ENCODE measurements around the gene SNCAIP. TPM values are rescaled to one million over a fixed set of nuclear protein-coding genes. Genes with fewer than 3 reads are reported as not detected.

SNCAIP gene
- total RNA-seq, 1 donor from 2014 or later = 1.4 TPM

- H3K4me3 ChIP-seq = no peak overlapping the region
- no peak for TF ChIP-seq CTCF (IDR thresholded peaks at IDR 0.05; ENCODE audit: borderline replicate concordance)
- H3K27me3 ChIP-seq (ENCODE audit: low read depth) = peaks cover 7% of the 10 kb centered on the region
- H3K27ac ChIP-seq (replicated peaks) = peak overlapping the region; percentile 54
- H3K4me1 ChIP-seq = no peaks in the 10 kb centered on the region
- intact Hi-C loops (cut with micrococcal nuclease) = no loop called here
- no peaks in the 10 kb centered on the region for H3K9me3 ChIP-seq (replicated peaks)
- no peak for DNase-seq
- no peaks in the 10 kb centered on the region for H3K36me3 ChIP-seq
Observed at GRCh38 chr5:122499585-122499984, 187.5 kb downstream of the SNCAIP start.

- no peaks in the 10 kb centered on the region for H3K36me3 ChIP-seq
- H3K9me3 ChIP-seq (replicated peaks) = no peaks in the 10 kb centered on the region
- H3K27me3 ChIP-seq (ENCODE audit: low read depth) = peaks cover 7% of the 10 kb centered on the region
- H3K27ac ChIP-seq (replicated peaks) = peak overlapping the region; percentile 54
- intact Hi-C loops (cut with micrococcal nuclease) = no loop called here
- peak overlapping the region; percentile 4 for H3K4me3 ChIP-seq
- DNase-seq = no peak
- TF ChIP-seq CTCF (IDR thresholded peaks at IDR 0.05; ENCODE audit: borderline replicate concordance) = peak; percentile 62
- H3K4me1 ChIP-seq = no peaks in the 10 kb centered on the region
Observed at GRCh38 chr5:122500245-122501088, 188.4 kb downstream of the SNCAIP start.

GRCh38 chr5:122501089-122501435, 189.0 kb downstream of the SNCAIP start:
- Histone ChIP-seq H3K27me3 (ENCODE audit: low read depth) (peaks cover 7% of the 10 kb centered on the region), H3K27ac (replicated peaks) (peak overlapping the region; percentile 54), H3K9me3 (replicated peaks) (no peaks in the 10 kb centered on the region), H3K4me1 (no peaks in the 10 kb centered on the region), H3K36me3 (no peaks in the 10 kb centered on the region), H3K4me3 (peak overlapping the region; percentile 4)
- intact Hi-C loops (cut with micrococcal nuclease) = no loop called here
- TF ChIP-seq CTCF (IDR thresholded peaks at IDR 0.05; ENCODE audit: borderline replicate concordance) = no peak
- DNase-seq = no peak

- Histone ChIP-seq H3K4me3 (no peak overlapping the region), H3K27ac (replicated peaks) (no peak overlapping the region), H3K4me1 (peaks cover 4% of the 10 kb centered on the region), H3K9me3 (replicated peaks) (no peaks in the 10 kb centered on the region), H3K36me3 (no peaks in the 10 kb centered on the region), H3K27me3 (ENCODE audit: low read depth) (peaks cover under 1% of the 10 kb centered on the region)
- intact Hi-C loops (cut with micrococcal nuclease) = no loop called here
- no peak for TF ChIP-seq CTCF (IDR thresholded peaks at IDR 0.05; ENCODE audit: borderline replicate concordance)
- no peak for DNase-seq
Observed at GRCh38 chr5:122507045-122507444, 195.0 kb downstream of the SNCAIP start.

- H3K4me1 ChIP-seq = peaks cover 4% of the 10 kb centered on the region
- H3K36me3 ChIP-seq = no peaks in the 10 kb centered on the region
- no peaks in the 10 kb centered on the region for H3K27me3 ChIP-seq (ENCODE audit: low read depth)
- H3K4me3 ChIP-seq = no peak overlapping the region
- no peaks in the 10 kb centered on the region for H3K9me3 ChIP-seq (replicated peaks)
- no peak for TF ChIP-seq CTCF (IDR thresholded peaks at IDR 0.05; ENCODE audit: borderline replicate concordance)
- no peak overlapping the region for H3K27ac ChIP-seq (replicated peaks)
- intact Hi-C loops (cut with micrococcal nuclease) = no loop called here
- DNase-seq = no peak
Observed at GRCh38 chr5:122507581-122507980, 195.5 kb downstream of the SNCAIP start.
